NCI-H774 (cell line): ENCODE data around the gene FAM180A.

Experiments used
- DNase-seq: peaks from one replicate; lab custom pipeline; 2025; lab: John Stamatoyannopoulos, UW

Gene FAM180A

GRCh38 chr7:135683609-135684008 is 65.0 kb downstream of the FAM180A start:
- no peak for DNase-seq

- DNase-seq: no peak
These were observed 66.4 kb downstream of the FAM180A start for GRCh38 chr7:135682191-135682590.

DNA sequence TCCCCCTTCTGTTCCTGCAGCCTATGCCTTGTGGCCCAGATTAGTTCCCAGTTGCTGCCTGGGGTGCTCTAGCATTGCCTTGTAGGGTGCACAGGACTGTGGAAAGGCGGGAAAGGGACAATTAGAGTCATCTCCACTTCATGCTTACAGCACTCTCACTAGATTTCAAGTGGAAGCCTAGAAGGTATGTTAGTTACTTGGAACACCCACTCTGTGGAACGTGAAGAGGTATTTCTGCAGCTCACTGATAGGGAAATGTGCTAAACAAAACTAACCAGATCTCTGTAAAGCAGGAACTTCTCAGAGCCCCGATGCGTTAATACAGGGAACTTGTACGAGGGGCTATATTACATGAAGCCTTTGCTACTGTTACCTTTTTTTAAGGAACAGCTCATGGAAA is 66.9 kb downstream of the FAM180A start:
- DNase-seq: no peak
